SK-N-MC (cell line): ENCODE results near the gene RBM4B.

Experiments used
- DNase-seq: peaks from one replicate; pipeline ENCODE4 v3.0.0-alpha.2; 2011; ENCODE audit warnings: low read depth, low spot score
- H3K27ac ChIP-seq: fragments of 200-600 bp; sonication (generic); 2 replicates; pipeline ENCODE4 v1.5.1; 2016; ENCODE audit warnings: mixed run types
- H3K36me3 ChIP-seq: fragments of 200-600 bp; sonication (generic); 2 replicates; pipeline ENCODE4 v1.6.1; 2017; ENCODE audit warnings: antibody characterized with exemption, low read length, mixed read lengths; ENCODE audit not compliant: insufficient read depth
- H3K4me3 ChIP-seq: fragments of 200-600 bp; sonication (generic); 2 replicates; pipeline ENCODE4 v1.5.1; 2016
- H3K9ac ChIP-seq: fragments of 200-600 bp; sonication (generic); 2 replicates; pipeline ENCODE4 v1.8.0; 2017; ENCODE audit warnings: mixed run types, mixed read lengths; ENCODE audit not compliant: insufficient read length
- H3K9me3 ChIP-seq: fragments of 200-600 bp; sonication (generic); 2 replicates; pipeline ENCODE4 v1.6.1; 2017; ENCODE audit warnings: low read depth, mild to moderate bottlenecking, antibody characterized with exemption, low read length, moderate library complexity, mixed read lengths
- EZH2 ChIP-seq: fragments of 200-600 bp; sonication (generic); IDR thresholded peaks from one replicate; pipeline ENCODE4 v1.6.1; 2017; ENCODE audit warnings: antibody characterized with exemption
- FOXP2 ChIP-seq: optimal IDR thresholded peaks from 2 replicates; pipeline ENCODE3; 2011; ENCODE audit warnings: mild to moderate bottlenecking, moderate library complexity; ENCODE audit not compliant: insufficient read depth; ENCODE audit errors: extremely low read length, control extremely low read depth
- POLR2AphosphoS5 ChIP-seq: IDR thresholded peaks from 2 replicates; pipeline ENCODE4 v1.6.1; 2012; ENCODE audit warnings: mild to moderate bottlenecking, low read depth, low read length, borderline replicate concordance

Gene RBM4B

GRCh38 chr11:66720223-66720898, 42.7 kb upstream of the RBM4B start:
- no peak for DNase-seq
- Histone ChIP-seq H3K36me3 (peaks cover 41% of the 10 kb centered on the region), H3K27ac (no peak overlapping the region), H3K9me3 (no peaks in the 10 kb centered on the region), H3K4me3 (no peak overlapping the region), H3K9ac (no peak overlapping the region)
- TF ChIP-seq POLR2AphosphoS5 = no peak
- TF ChIP-seq FOXP2 = no peak
- no peak for TF ChIP-seq EZH2

GRCh38 chr11:66719111-66719872, 41.6 kb upstream of the RBM4B start:
- no peaks in the 10 kb centered on the region for H3K9me3 ChIP-seq
- no peak overlapping the region for H3K27ac ChIP-seq
- DNase-seq = no peak
- peaks cover 50% of the 10 kb centered on the region for H3K36me3 ChIP-seq
- no peak overlapping the region for H3K9ac ChIP-seq
- no peak overlapping the region for H3K4me3 ChIP-seq
- TF ChIP-seq FOXP2 (no peak), POLR2AphosphoS5 (no peak), EZH2 (no peak)

GRCh38 chr11:66718320-66718971, 40.8 kb upstream of the RBM4B start:
- TF ChIP-seq POLR2AphosphoS5 (no peak), EZH2 (no peak), FOXP2 (no peak)
- no peaks in the 10 kb centered on the region for H3K9me3 ChIP-seq
- no peak overlapping the region for H3K27ac ChIP-seq
- no peak overlapping the region for H3K4me3 ChIP-seq
- no peak overlapping the region for H3K9ac ChIP-seq
- H3K36me3 ChIP-seq = peaks cover 59% of the 10 kb centered on the region
- no peak for DNase-seq

GRCh38 chr11:66717925-66718319, 40.2 kb upstream of the RBM4B start:
- H3K9me3 ChIP-seq = no peaks in the 10 kb centered on the region
- TF ChIP-seq FOXP2 (no peak), POLR2AphosphoS5 (no peak), EZH2 (no peak)
- no peak for DNase-seq
- no peak overlapping the region for H3K27ac ChIP-seq
- no peak overlapping the region for H3K9ac ChIP-seq
- no peak overlapping the region for H3K4me3 ChIP-seq
- H3K36me3 ChIP-seq = peaks cover 64% of the 10 kb centered on the region

GRCh38 chr11:66716996-66717395, 39.3 kb upstream of the RBM4B start:
- TF ChIP-seq POLR2AphosphoS5 = no peak
- TF ChIP-seq FOXP2 = no peak
- TF ChIP-seq EZH2 = no peak
- no peak overlapping the region for H3K4me3 ChIP-seq
- H3K9ac ChIP-seq = no peak overlapping the region
- DNase-seq = no peak
- no peak overlapping the region for H3K27ac ChIP-seq
- H3K9me3 ChIP-seq = no peaks in the 10 kb centered on the region
- H3K36me3 ChIP-seq = peaks cover 70% of the 10 kb centered on the region

- Histone ChIP-seq H3K36me3 (peaks cover 76% of the 10 kb centered on the region), H3K9me3 (no peaks in the 10 kb centered on the region), H3K9ac (no peak overlapping the region), H3K4me3 (no peak overlapping the region), H3K27ac (no peak overlapping the region)
- no peak for TF ChIP-seq EZH2
- no peak for TF ChIP-seq FOXP2
- TF ChIP-seq POLR2AphosphoS5 = no peak
- no peak for DNase-seq
Observed at GRCh38 chr11:66715346-66716085, 37.8 kb upstream of the RBM4B start.

GRCh38 chr11:66713746-66714480, 36.2 kb upstream of the RBM4B start:
- no peak for DNase-seq
- Histone ChIP-seq H3K36me3 (peaks cover 75% of the 10 kb centered on the region), H3K9me3 (no peaks in the 10 kb centered on the region), H3K9ac (no peak overlapping the region), H3K27ac (no peak overlapping the region), H3K4me3 (no peak overlapping the region)
- no peak for TF ChIP-seq EZH2
- TF ChIP-seq FOXP2 = no peak
- no peak for TF ChIP-seq POLR2AphosphoS5
